OCI-LY1 (cell line): Measurements from ENCODE around the gene LTF.

Source experiments
- EZH2 ChIP-seq: fragments of 200-600 bp; sonication (generic), shearing (Covaris generic); IDR thresholded peaks from 2 replicates; pipeline ENCODE4 v1.8.0; 2017; ENCODE audit warnings: borderline replicate concordance, mixed run types, mild to moderate bottlenecking, antibody characterized with exemption, low read length, moderate library complexity, mixed read lengths
- TF ChIP-seq, protein P1 (sequence below): fragments of 200-600 bp; sonication (generic), shearing (Covaris generic); IDR thresholded peaks from 2 replicates; pipeline ENCODE4 v1.5.1; 2017; ENCODE audit warnings: mild to moderate bottlenecking, antibody characterized with exemption, low read length, moderate library complexity, mixed read lengths

DNA sequence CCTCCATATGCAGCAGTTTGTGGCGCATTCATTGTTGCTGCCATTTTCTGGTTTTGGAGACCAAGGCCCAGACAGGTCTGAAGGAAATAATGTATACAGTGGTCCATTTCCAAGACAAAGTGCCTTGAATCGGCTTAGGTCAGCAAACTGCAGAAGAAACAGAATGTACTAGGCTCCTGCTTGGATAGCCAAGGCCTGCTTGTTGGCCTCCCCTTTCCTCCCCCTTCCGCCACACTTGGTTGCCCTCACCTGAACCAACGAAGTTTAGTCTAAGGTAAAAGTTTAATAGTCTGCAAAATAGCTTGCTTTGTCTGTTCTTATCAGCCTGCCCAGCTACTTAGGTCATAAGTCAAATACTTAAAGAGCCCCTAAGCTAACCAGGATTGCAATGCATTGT lies 21.1 kb upstream of the LTF start:
- TF ChIP-seq, protein P1, sequence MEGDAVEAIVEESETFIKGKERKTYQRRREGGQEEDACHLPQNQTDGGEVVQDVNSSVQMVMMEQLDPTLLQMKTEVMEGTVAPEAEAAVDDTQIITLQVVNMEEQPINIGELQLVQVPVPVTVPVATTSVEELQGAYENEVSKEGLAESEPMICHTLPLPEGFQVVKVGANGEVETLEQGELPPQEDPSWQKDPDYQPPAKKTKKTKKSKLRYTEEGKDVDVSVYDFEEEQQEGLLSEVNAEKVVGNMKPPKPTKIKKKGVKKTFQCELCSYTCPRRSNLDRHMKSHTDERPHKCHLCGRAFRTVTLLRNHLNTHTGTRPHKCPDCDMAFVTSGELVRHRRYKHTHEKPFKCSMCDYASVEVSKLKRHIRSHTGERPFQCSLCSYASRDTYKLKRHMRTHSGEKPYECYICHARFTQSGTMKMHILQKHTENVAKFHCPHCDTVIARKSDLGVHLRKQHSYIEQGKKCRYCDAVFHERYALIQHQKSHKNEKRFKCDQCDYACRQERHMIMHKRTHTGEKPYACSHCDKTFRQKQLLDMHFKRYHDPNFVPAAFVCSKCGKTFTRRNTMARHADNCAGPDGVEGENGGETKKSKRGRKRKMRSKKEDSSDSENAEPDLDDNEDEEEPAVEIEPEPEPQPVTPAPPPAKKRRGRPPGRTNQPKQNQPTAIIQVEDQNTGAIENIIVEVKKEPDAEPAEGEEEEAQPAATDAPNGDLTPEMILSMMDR: no peak
- TF ChIP-seq EZH2: no peak
